C4-2B (cell line): ENCODE measurements around the gene SLC6A7.

ENCODE experiments used
- CTCF ChIP-seq: fragments of 450-650 bp; conservative IDR thresholded peaks from 2 replicates; pipeline ENCODE4 v1.5.1; 2017; ENCODE audit warnings: mild to moderate bottlenecking
- ZFX ChIP-seq: fragments of 450-650 bp; IDR thresholded peaks from 2 replicates; pipeline ENCODE4 v1.6.1; 2017

GRCh38 chr5:150155258-150156026, 34.4 kb upstream of the SLC6A7 start, which contains the start of gene PDGFRB:
- TF ChIP-seq CTCF, result no peak
- TF ChIP-seq ZFX, result no peak
